HuH-7.5 (cell line): ENCODE data around the gene MPP3.
"Not testable (repeated sequence)": the region's sequence is repeated elsewhere in the genome, so short reads cannot be mapped to it uniquely, and the experiment has no call there.

ENCODE experiments used
- DNase-seq: peaks from one replicate; pipeline ENCODE4 v3.0.0; 2011; ENCODE audit warnings: low spot score

The MPP3 gene

GRCh38 chr17:43805117-43805516 is 27.8 kb downstream of the MPP3 start:
- no peak for DNase-seq

- no peak for DNase-seq
These were observed 29.2 kb downstream of the MPP3 start for GRCh38 chr17:43803758-43804157.

- no peak for DNase-seq
These were observed 31.1 kb downstream of the MPP3 start for GRCh38 chr17:43801844-43802243.

- no peak for DNase-seq
These were observed 32.2 kb downstream of the MPP3 start for GRCh38 chr17:43800736-43801135.

GRCh38 chr17:43799047-43799446 is 33.9 kb downstream of the MPP3 start:
- no peak for DNase-seq

- DNase-seq: not testable (repeated sequence)
These were observed 34.9 kb downstream of the MPP3 start for GRCh38 chr17:43798024-43798423.

GRCh38 chr17:43792668-43793067 is 40.3 kb downstream of the MPP3 start:
- DNase-seq: not testable (repeated sequence)

GRCh38 chr17:43791589-43791988 is 41.4 kb downstream of the MPP3 start:
- no peak for DNase-seq

- no peak for DNase-seq
These were observed 42.5 kb downstream of the MPP3 start for GRCh38 chr17:43790311-43790940.

- no peak for DNase-seq
These were observed 43.5 kb downstream of the MPP3 start for GRCh38 chr17:43789482-43789881.

- DNase-seq: no peak
These were observed 44.4 kb downstream of the MPP3 start for GRCh38 chr17:43788540-43788939.

- DNase-seq: no peak
These were observed 45.2 kb downstream of the MPP3 start for GRCh38 chr17:43787728-43788127.

GRCh38 chr17:43784628-43785101 is 48.3 kb downstream of the MPP3 start:
- no peak for DNase-seq

GRCh38 chr17:43784068-43784467 is 48.9 kb downstream of the MPP3 start:
- DNase-seq: no peak

GRCh38 chr17:43782913-43783680 is 49.8 kb downstream of the MPP3 start:
- no peak for DNase-seq

GRCh38 chr17:43780135-43780534 is 52.8 kb downstream of the MPP3 start, which contains the start of gene CFAP97D1:
Gene CFAP97D1, plus strand, starts transcription at chr17:43780435. Its CDS starts 28 bp downstream, at chr17:43780463.
- no peak for DNase-seq

- DNase-seq: peak; percentile 47
These were observed 53.5 kb downstream of the MPP3 start for GRCh38 chr17:43779145-43780125.

- peak; percentile 78 for DNase-seq
These were observed 54.4 kb downstream of the MPP3 start, which contains the start of gene DUSP3 for GRCh38 chr17:43778337-43779144. Gene DUSP3, minus strand, starts transcription at chr17:43778977. Its CDS starts 53 bp downstream, at chr17:43778924.

GRCh38 chr17:43774304-43775250 is 58.4 kb downstream of the MPP3 start:
- DNase-seq: no peak
